ENCODE results near the gene MSI1.

The MSI1 gene

GRCh38 chr12:120377611-120378010 lies 8.6 kb upstream of the MSI1 start:
- in situ Hi-C loops (cut with HindIII; ENCODE audit: low sequenced_read_pairs): no loop called here

- in situ Hi-C loops (cut with HindIII; ENCODE audit: low sequenced_read_pairs): no loop called here
Measured at GRCh38 chr12:120376934-120377572, 8.1 kb upstream of the MSI1 start.

GRCh38 chr12:120376416-120376815 lies 7.5 kb upstream of the MSI1 start:
- in situ Hi-C loops (cut with HindIII; ENCODE audit: low sequenced_read_pairs): no loop called here

GRCh38 chr12:120376009-120376408 lies 7.0 kb upstream of the MSI1 start:
- in situ Hi-C loops (cut with HindIII; ENCODE audit: low sequenced_read_pairs): no loop called here

- in situ Hi-C loops (cut with HindIII; ENCODE audit: low sequenced_read_pairs): loop anchor here (5.0 kb wide), 1 partner anchor 49 kb away; no protein-coding TSS in a partner anchor
Measured at GRCh38 chr12:120373683-120374082, 4.7 kb upstream of the MSI1 start.

- in situ Hi-C loops (cut with HindIII; ENCODE audit: low sequenced_read_pairs): loop anchor here (5.0 kb wide), 1 partner anchor 52 kb away; no protein-coding TSS in a partner anchor
Measured at GRCh38 chr12:120370343-120371243, 1.6 kb upstream of the MSI1 start.

GRCh38 chr12:120369603-120370342 lies 809 bp upstream of the MSI1 start:
- in situ Hi-C loops (cut with HindIII; ENCODE audit: low sequenced_read_pairs): loop anchor here (5.0 kb wide), 1 partner anchor 53 kb away; no protein-coding TSS in a partner anchor

GRCh38 chr12:120367924-120368788 lies 808 bp downstream of the MSI1 start:
- in situ Hi-C loops (cut with HindIII; ENCODE audit: low sequenced_read_pairs): no loop called here

GRCh38 chr12:120367233-120367923 lies 1.6 kb downstream of the MSI1 start:
- in situ Hi-C loops (cut with HindIII; ENCODE audit: low sequenced_read_pairs): no loop called here

- in situ Hi-C loops (cut with HindIII; ENCODE audit: low sequenced_read_pairs): no loop called here
Measured at GRCh38 chr12:120366845-120367232, 2.1 kb downstream of the MSI1 start.

GRCh38 chr12:120366341-120366705 lies 2.6 kb downstream of the MSI1 start:
- in situ Hi-C loops (cut with HindIII; ENCODE audit: low sequenced_read_pairs): no loop called here

- in situ Hi-C loops (cut with HindIII; ENCODE audit: low sequenced_read_pairs): no loop called here
Measured at GRCh38 chr12:120365675-120366340, 3.2 kb downstream of the MSI1 start.

GRCh38 chr12:120364487-120364886 lies 4.5 kb downstream of the MSI1 start:
- in situ Hi-C loops (cut with HindIII; ENCODE audit: low sequenced_read_pairs): no loop called here

- in situ Hi-C loops (cut with HindIII; ENCODE audit: low sequenced_read_pairs): no loop called here
Measured at GRCh38 chr12:120363274-120363855, 5.6 kb downstream of the MSI1 start.

- in situ Hi-C loops (cut with HindIII; ENCODE audit: low sequenced_read_pairs): no loop called here
Measured at GRCh38 chr12:120362516-120363273, 6.3 kb downstream of the MSI1 start.

- in situ Hi-C loops (cut with HindIII; ENCODE audit: low sequenced_read_pairs): no loop called here
Measured at GRCh38 chr12:120361506-120362208, 7.3 kb downstream of the MSI1 start.

- in situ Hi-C loops (cut with HindIII; ENCODE audit: low sequenced_read_pairs): no loop called here
Measured at GRCh38 chr12:120359128-120359527, 9.8 kb downstream of the MSI1 start.
